HepG2 (cell line): Measurements from ENCODE around the gene VAMP2. TPM values are rescaled to one million over a fixed set of nuclear protein-coding genes. Genes with fewer than 3 reads are reported as not detected.
A peak's percentile ranks its signal among the peaks of the same experiment; 100 is the strongest.

Experiments
- FOXA1 ChIP-seq, 2 experiments: fragments of 450-650 bp in 1 of 2; sonication (generic) in 1 of 2; formaldehyde crosslinking in 1 of 2; IDR thresholded peaks; 2 replicates each; pipeline versions ENCODE4 v1.4.0 to v1.6.1; 2016 to 2020; ENCODE audit warnings: missing genetic modification reagents in 1 of 2
- GLI4 ChIP-seq: sonication (generic); formaldehyde crosslinking; IDR thresholded peaks from 2 replicates; pipeline ENCODE4 v1.5.1; 2020; ENCODE audit warnings: missing genetic modification reagents, mild to moderate bottlenecking, moderate library complexity, borderline replicate concordance
- KLF13 ChIP-seq: sonication (generic); formaldehyde crosslinking; IDR thresholded peaks from 2 replicates; pipeline ENCODE4 v1.4.0; 2020; ENCODE audit warnings: mild to moderate bottlenecking, missing genetic modification reagents
- NFE2L1 ChIP-seq: sonication (generic); formaldehyde crosslinking; IDR thresholded peaks from 2 replicates; pipeline ENCODE4 v1.4.0; 2020; ENCODE audit warnings: missing genetic modification reagents, mild to moderate bottlenecking, borderline replicate concordance
- NFKBIZ ChIP-seq: IDR thresholded peaks from 2 replicates; pipeline ENCODE4 v1.6.1; 2018; ENCODE audit warnings: missing genetic modification reagents, missing compliant biosample characterization
- NR2C2 ChIP-seq: sonication (generic); formaldehyde crosslinking; IDR thresholded peaks from 2 replicates; pipeline ENCODE4 v1.4.0; 2020; ENCODE audit warnings: missing genetic modification reagents, mild to moderate bottlenecking, moderate library complexity, borderline replicate concordance
- POLR2AphosphoS2 ChIP-seq: IDR thresholded peaks from 2 replicates; pipeline ENCODE4 v1.6.1; 2011; ENCODE audit warnings: low read depth, low read length, improper control_type of control experiment
- ZMYM3 ChIP-seq: sonication (generic); formaldehyde crosslinking; IDR thresholded peaks from 2 replicates; pipeline ENCODE4 v1.5.1; 2020; ENCODE audit warnings: mild to moderate bottlenecking, missing genetic modification reagents
- ZNF468 ChIP-seq: sonication (generic); formaldehyde crosslinking; IDR thresholded peaks from 2 replicates; pipeline ENCODE4 v1.8.0; 2022; ENCODE audit warnings: mild to moderate bottlenecking, moderate library complexity, missing genetic modification reagents
- ZNF550 ChIP-seq: sonication (generic); formaldehyde crosslinking; IDR thresholded peaks from 2 replicates; pipeline ENCODE4 v1.4.0; 2020; ENCODE audit warnings: mild to moderate bottlenecking, missing genetic modification reagents, borderline replicate concordance
- ZNF792 ChIP-seq: IDR thresholded peaks from 2 replicates; pipeline ENCODE4 v1.6.1; 2016
- polyA plus RNA-seq, 8 experiments: library from polyadenylated mRNA; depleted of rRNA in 3 of 8; stranded (reverse) in 7 of 8; unstranded in 1 of 8; fragments of >200 nt; fragmentation: Illumina TruSeq in 4 of 8; extraction: Trizol in 4 of 8; gene quantifications; 2 replicates each; pipeline versions ENCODE4 v1.2.1 to v1.2.3, GENCODE V29; 2011 to 2016; ENCODE audit warnings: low read depth in 4 of 8, missing spikeins in 1 of 8, mixed read lengths in 1 of 8; ENCODE audit not compliant: insufficient read depth in 1 of 8
- total RNA-seq, 5 experiments: library from RNA; depleted of rRNA; stranded (reverse); fragments of >200 nt; fragmentation: Illumina TruSeq; extraction: Trizol; gene quantifications; 2 replicates each; pipeline ENCODE4 v1.2.3, GENCODE V29; 2016; ENCODE audit warnings: low read depth in 1 of 5
- TF ChIP-seq, protein P1 (sequence below): sonication (generic); formaldehyde crosslinking; conservative IDR thresholded peaks from 2 replicates; pipeline ENCODE4 v1.8.0; 2022; ENCODE audit warnings: low read depth, missing genetic modification reagents
- TF ChIP-seq, protein P2 (sequence below): sonication (generic); formaldehyde crosslinking; IDR thresholded peaks from 2 replicates; pipeline ENCODE4 v1.8.1; 2023; ENCODE audit warnings: mild to moderate bottlenecking, moderate library complexity, missing genetic modification reagents
- TF ChIP-seq, protein P3 (sequence below): sonication (generic); formaldehyde crosslinking; IDR thresholded peaks from 2 replicates; pipeline ENCODE4 v1.4.0; 2020; ENCODE audit warnings: missing genetic modification reagents, borderline replicate concordance
- TF ChIP-seq, protein P4 (sequence below): sonication (generic); formaldehyde crosslinking; IDR thresholded peaks from 2 replicates; pipeline ENCODE4 v1.5.1; 2020; ENCODE audit warnings: missing genetic modification reagents, mild to moderate bottlenecking, borderline replicate concordance
- TF ChIP-seq, protein P5 (sequence below): IDR thresholded peaks from 2 replicates; pipeline ENCODE4 v1.6.1; 2016; ENCODE audit warnings: low read depth, missing genetic modification reagents, missing compliant biosample characterization

Gene VAMP2
- total and polyA plus RNA-seq, 2 of the 13 experiments (the other 11 are each of a cell fraction or from before 2014, with no cell fraction given), result 3.9 to 17.2 TPM

DNA sequence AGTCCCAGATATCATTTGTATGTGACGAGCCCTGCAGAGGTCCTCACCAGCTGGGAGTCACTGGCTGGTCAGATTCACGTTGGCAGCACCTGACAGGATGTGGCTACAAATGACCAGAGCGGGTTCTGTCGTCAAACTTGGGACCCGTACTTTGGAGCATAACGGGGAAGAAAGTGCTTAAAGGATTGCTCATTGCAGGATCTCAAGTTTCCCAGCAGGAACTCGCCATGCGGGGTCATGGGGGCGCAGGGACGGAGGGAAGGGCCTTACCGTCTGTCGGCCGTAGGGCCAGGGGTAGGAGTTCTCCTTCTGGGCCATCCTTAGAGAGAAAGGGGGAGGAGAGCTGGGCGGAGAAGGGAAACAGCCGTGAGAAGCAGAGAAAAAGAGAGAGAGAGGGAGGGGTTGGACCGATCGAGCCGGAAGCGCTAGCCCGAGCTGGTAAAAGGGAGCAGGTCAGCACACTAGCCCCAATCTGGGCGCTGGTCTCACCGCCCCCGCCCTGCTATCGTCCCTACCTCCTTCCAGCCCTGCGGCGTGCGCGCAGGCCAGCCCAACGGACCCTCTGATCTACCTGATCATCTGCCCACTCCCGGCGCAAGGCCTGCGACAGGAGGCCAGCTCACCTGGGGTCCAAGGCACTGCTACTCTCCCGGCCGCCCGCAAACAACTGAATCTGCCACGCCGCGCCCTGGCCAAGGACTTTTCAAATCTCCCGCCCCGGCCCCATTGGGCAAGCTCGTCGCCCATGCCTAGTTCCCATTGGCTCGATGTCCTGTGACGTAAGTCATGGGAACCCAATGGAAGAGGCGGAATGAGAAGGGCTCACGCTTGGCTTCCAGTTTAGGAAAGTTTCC lies 47.4 kb upstream of the VAMP2 start, which contains the start of gene AURKB (continued):
- TF ChIP-seq ZNF792 (CRISPR knock-in tag), result no peak
- no peak for TF ChIP-seq KLF13 (CRISPR knock-in tag)
- TF ChIP-seq, protein P1, sequence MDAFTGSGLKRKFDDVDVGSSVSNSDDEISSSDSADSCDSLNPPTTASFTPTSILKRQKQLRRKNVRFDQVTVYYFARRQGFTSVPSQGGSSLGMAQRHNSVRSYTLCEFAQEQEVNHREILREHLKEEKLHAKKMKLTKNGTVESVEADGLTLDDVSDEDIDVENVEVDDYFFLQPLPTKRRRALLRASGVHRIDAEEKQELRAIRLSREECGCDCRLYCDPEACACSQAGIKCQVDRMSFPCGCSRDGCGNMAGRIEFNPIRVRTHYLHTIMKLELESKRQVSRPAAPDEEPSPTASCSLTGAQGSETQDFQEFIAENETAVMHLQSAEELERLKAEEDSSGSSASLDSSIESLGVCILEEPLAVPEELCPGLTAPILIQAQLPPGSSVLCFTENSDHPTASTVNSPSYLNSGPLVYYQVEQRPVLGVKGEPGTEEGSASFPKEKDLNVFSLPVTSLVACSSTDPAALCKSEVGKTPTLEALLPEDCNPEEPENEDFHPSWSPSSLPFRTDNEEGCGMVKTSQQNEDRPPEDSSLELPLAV (CRISPR knock-in tag), result no peak
- TF ChIP-seq, protein P2, sequence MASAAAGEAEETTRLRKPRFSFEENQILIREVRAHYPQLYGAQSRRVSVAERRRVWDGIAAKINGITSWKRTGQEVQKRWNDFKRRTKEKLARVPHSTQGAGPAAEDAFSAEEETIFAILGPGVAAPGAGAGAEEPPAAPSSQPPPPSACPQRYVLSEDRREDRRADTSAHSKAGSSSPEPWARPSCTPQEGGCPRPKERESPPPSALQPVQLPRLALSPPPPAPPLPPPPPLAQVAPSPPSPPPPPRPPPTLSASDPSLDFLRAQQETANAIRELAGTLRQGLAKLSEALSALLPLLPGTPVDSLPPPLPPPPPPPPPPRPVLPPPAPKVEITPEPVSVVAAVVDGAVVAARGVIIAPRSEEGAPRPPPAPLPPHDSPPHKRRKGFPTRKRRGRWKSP (CRISPR knock-in tag), result peak; percentile 74; the same call in 1 of the 2 replicates
- TF ChIP-seq, protein P3, sequence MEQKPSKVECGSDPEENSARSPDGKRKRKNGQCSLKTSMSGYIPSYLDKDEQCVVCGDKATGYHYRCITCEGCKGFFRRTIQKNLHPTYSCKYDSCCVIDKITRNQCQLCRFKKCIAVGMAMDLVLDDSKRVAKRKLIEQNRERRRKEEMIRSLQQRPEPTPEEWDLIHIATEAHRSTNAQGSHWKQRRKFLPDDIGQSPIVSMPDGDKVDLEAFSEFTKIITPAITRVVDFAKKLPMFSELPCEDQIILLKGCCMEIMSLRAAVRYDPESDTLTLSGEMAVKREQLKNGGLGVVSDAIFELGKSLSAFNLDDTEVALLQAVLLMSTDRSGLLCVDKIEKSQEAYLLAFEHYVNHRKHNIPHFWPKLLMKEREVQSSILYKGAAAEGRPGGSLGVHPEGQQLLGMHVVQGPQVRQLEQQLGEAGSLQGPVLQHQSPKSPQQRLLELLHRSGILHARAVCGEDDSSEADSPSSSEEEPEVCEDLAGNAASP (CRISPR knock-in tag), result no peak; the same call in 1 of the 2 replicates
- TF ChIP-seq, protein P4, sequence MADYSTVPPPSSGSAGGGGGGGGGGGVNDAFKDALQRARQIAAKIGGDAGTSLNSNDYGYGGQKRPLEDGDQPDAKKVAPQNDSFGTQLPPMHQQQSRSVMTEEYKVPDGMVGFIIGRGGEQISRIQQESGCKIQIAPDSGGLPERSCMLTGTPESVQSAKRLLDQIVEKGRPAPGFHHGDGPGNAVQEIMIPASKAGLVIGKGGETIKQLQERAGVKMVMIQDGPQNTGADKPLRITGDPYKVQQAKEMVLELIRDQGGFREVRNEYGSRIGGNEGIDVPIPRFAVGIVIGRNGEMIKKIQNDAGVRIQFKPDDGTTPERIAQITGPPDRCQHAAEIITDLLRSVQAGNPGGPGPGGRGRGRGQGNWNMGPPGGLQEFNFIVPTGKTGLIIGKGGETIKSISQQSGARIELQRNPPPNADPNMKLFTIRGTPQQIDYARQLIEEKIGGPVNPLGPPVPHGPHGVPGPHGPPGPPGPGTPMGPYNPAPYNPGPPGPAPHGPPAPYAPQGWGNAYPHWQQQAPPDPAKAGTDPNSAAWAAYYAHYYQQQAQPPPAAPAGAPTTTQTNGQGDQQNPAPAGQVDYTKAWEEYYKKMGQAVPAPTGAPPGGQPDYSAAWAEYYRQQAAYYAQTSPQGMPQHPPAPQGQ (CRISPR knock-in tag), result no peak
- TF ChIP-seq, protein P5, sequence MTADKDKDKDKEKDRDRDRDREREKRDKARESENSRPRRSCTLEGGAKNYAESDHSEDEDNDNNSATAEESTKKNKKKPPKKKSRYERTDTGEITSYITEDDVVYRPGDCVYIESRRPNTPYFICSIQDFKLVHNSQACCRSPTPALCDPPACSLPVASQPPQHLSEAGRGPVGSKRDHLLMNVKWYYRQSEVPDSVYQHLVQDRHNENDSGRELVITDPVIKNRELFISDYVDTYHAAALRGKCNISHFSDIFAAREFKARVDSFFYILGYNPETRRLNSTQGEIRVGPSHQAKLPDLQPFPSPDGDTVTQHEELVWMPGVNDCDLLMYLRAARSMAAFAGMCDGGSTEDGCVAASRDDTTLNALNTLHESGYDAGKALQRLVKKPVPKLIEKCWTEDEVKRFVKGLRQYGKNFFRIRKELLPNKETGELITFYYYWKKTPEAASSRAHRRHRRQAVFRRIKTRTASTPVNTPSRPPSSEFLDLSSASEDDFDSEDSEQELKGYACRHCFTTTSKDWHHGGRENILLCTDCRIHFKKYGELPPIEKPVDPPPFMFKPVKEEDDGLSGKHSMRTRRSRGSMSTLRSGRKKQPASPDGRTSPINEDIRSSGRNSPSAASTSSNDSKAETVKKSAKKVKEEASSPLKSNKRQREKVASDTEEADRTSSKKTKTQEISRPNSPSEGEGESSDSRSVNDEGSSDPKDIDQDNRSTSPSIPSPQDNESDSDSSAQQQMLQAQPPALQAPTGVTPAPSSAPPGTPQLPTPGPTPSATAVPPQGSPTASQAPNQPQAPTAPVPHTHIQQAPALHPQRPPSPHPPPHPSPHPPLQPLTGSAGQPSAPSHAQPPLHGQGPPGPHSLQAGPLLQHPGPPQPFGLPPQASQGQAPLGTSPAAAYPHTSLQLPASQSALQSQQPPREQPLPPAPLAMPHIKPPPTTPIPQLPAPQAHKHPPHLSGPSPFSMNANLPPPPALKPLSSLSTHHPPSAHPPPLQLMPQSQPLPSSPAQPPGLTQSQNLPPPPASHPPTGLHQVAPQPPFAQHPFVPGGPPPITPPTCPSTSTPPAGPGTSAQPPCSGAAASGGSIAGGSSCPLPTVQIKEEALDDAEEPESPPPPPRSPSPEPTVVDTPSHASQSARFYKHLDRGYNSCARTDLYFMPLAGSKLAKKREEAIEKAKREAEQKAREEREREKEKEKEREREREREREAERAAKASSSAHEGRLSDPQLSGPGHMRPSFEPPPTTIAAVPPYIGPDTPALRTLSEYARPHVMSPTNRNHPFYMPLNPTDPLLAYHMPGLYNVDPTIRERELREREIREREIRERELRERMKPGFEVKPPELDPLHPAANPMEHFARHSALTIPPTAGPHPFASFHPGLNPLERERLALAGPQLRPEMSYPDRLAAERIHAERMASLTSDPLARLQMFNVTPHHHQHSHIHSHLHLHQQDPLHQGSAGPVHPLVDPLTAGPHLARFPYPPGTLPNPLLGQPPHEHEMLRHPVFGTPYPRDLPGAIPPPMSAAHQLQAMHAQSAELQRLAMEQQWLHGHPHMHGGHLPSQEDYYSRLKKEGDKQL (CRISPR knock-in tag), result no peak
- no peak for TF ChIP-seq NR2C2 (CRISPR knock-in tag)
- TF ChIP-seq FOXA1 (IDR thresholded peaks at IDR 0.05), result no peak
- no peak for TF ChIP-seq FOXA1 (CRISPR knock-in tag; IDR thresholded peaks at IDR 0.05)
- 0 out of 2 replicates have a peak, but pooled peaks have one; percentile 49 for TF ChIP-seq ZNF468 (CRISPR knock-in tag)
- TF ChIP-seq NFE2L1 (CRISPR knock-in tag), result 0 out of 2 replicates have a peak, but pooled peaks have one; percentile 28
- no peak for TF ChIP-seq POLR2AphosphoS2
- no peak for TF ChIP-seq GLI4 (CRISPR knock-in tag)
- TF ChIP-seq ZMYM3 (CRISPR knock-in tag), result no peak
- no peak for TF ChIP-seq NFKBIZ (CRISPR knock-in tag)
- no peak for TF ChIP-seq ZNF550 (CRISPR knock-in tag)
